B cell (primary cell): ENCODE measurements around the gene PATZ1. TPM values are rescaled to one million over a fixed set of nuclear protein-coding genes. Genes with fewer than 3 reads are reported as not detected.
A peak's percentile ranks its signal among the peaks of the same experiment; 100 is the strongest.

Experiments used
- ATAC-seq: fragments of 200-7000 bp; cut with Tn5 transposase; one replicate; pipeline ENCODE4 v1.10.0; 2021; ENCODE audit warnings: low read depth, mild to moderate bottlenecking, moderate number of reproducible peaks, moderate library complexity
- CTCF ChIA-PET: fragments of 350-600 bp; sonication (Branson Sonifier 250); formaldehyde crosslinking; loops from one replicate; lab custom pipeline; 2021; ENCODE audit warnings: antibody characterized with exemption, inconsistent platforms; lab: Charles Lee
- POLR2A ChIA-PET: fragments of 350-600 bp; sonication (Branson Sonifier 250); formaldehyde crosslinking; loops from one replicate; lab custom pipeline; 2021; ENCODE audit warnings: antibody characterized with exemption; lab: Charles Lee
- DNase-seq: peaks from one replicate; pipeline ENCODE4 v3.0.0; 2013
- H2AFZ ChIP-seq: 2 replicates; pipeline ENCODE4 v1.6.1; 2012; ENCODE audit warnings: mild to moderate bottlenecking, low read depth, low read length; ENCODE audit not compliant: insufficient read depth, poor library complexity, severe bottlenecking
- H3K27ac ChIP-seq, 2 donors: 1 replicate in 1 of 2; 2 replicates in 1 of 2; pipeline ENCODE4 v1.5.1; 2012 to 2013; ENCODE audit warnings: low read length in 2 of 2, mild to moderate bottlenecking in 2 of 2, moderate library complexity in 1 of 2
- H3K27me3 ChIP-seq, 4 experiments: fragments of 200-600 bp in 1 of 4; sonication (generic) in 1 of 4; replicated peaks in 1 of 4; 1 replicate in 2 of 4; 2 replicates in 2 of 4; pipeline versions ENCODE4 v1.6.1 to v1.7.0; 2013 to 2016; ENCODE audit warnings: low read length in 3 of 4, mild to moderate bottlenecking in 2 of 4, mixed read lengths in 1 of 4, moderate library complexity in 1 of 4; ENCODE audit not compliant: insufficient read depth in 4 of 4, control insufficient read depth in 3 of 4; ENCODE audit errors: control extremely low read depth in 1 of 4
- H3K36me3 ChIP-seq, 2 experiments: replicated peaks in 1 of 2; 1 replicate in 1 of 2; 2 replicates in 1 of 2; pipeline versions ENCODE4 v1.6.1 to v1.7.1; 2013; ENCODE audit warnings: low read length in 1 of 2; ENCODE audit not compliant: insufficient read depth in 2 of 2, control insufficient read depth in 1 of 2; ENCODE audit errors: control extremely low read depth in 1 of 2, extremely low read depth in 1 of 2
- H3K4me1 ChIP-seq, 2 donors: fragments of 200-600 bp in 1 of 2; sonication (generic) in 1 of 2; 1 replicate in 1 of 2; 2 replicates in 1 of 2; pipeline versions ENCODE4 v1.5.1 to v1.6.1; 2013 to 2017; ENCODE audit warnings: low read length in 2 of 2; ENCODE audit not compliant: control insufficient read depth in 2 of 2, insufficient read depth in 2 of 2
- H3K4me2 ChIP-seq: replicated peaks from 2 replicates; pipeline ENCODE3; 2012; ENCODE audit warnings: mild to moderate bottlenecking, low read depth, low read length; ENCODE audit not compliant: poor library complexity, severe bottlenecking
- H3K4me3 ChIP-seq, 5 experiments: fragments of 200-600 bp in 1 of 5; sonication (generic) in 1 of 5; 1 replicate in 3 of 5; 2 replicates in 2 of 5; pipeline versions ENCODE4 v1.5.1 to v1.7.0; 2011 to 2016; ENCODE audit warnings: low read length in 4 of 5, mild to moderate bottlenecking in 4 of 5, low read depth in 2 of 5, control low read depth in 1 of 5, moderate library complexity in 1 of 5; ENCODE audit not compliant: insufficient read depth in 1 of 5; ENCODE audit errors: control extremely low read depth in 1 of 5, extremely low read depth in 1 of 5
- H3K79me2 ChIP-seq: fragments of 200-600 bp; sonication (generic); one replicate; pipeline ENCODE4 v1.6.0; 2016; ENCODE audit warnings: low read length; ENCODE audit not compliant: control insufficient read depth, insufficient read depth
- H3K9ac ChIP-seq: fragments of 200-600 bp; sonication (generic); 2 replicates; pipeline ENCODE4 v1.6.1; 2017; ENCODE audit warnings: mild to moderate bottlenecking, low read length, moderate library complexity
- H3K9me3 ChIP-seq, 3 donors: one replicate each; pipeline versions ENCODE4 v1.6.1 to v1.7.1; 2013; ENCODE audit warnings: low read length in 2 of 3; ENCODE audit not compliant: control insufficient read depth in 2 of 3, insufficient read depth in 1 of 3; ENCODE audit errors: control extremely low read depth in 1 of 3
- H4K20me1 ChIP-seq: 2 replicates; pipeline ENCODE4 v1.6.0; 2012; ENCODE audit warnings: mild to moderate bottlenecking, low read length; ENCODE audit not compliant: insufficient read depth, control insufficient read depth, poor library complexity, severe bottlenecking
- H3K27ac Mint-ChIP-seq: one replicate; pipeline ENCODE4 v1.8.0; 2021; ENCODE audit warnings: mixed read lengths
- H3K27me3 Mint-ChIP-seq: one replicate; pipeline ENCODE4 v1.8.0; 2021; ENCODE audit warnings: mixed read lengths
- H3K4me1 Mint-ChIP-seq: one replicate; pipeline ENCODE4 v1.8.0; 2021; ENCODE audit warnings: mixed read lengths
- H3K4me3 Mint-ChIP-seq: one replicate; pipeline ENCODE4 v1.8.0; 2021; ENCODE audit warnings: mixed read lengths
- H3K9me3 Mint-ChIP-seq: one replicate; pipeline ENCODE4 v1.8.0; 2022; ENCODE audit warnings: mixed read lengths; ENCODE audit not compliant: insufficient read depth
- CTCF ChIP-seq: fragments of 200-600 bp; IDR thresholded peaks from one replicate; pipeline ENCODE4 v1.8.0; 2022; ENCODE audit warnings: antibody characterized with exemption, mild to moderate bottlenecking
- EZH2 ChIP-seq: IDR thresholded peaks from 2 replicates; pipeline ENCODE4 v1.6.1; 2012; ENCODE audit warnings: borderline replicate concordance, low read depth, mild to moderate bottlenecking, moderate library complexity, low read length; ENCODE audit not compliant: insufficient read depth, poor library complexity, severe bottlenecking
- WGBS: methylation state at CpG from one replicate; pipeline ENCODE4 v1.1.5; 2013; ENCODE audit warnings: missing lambda C conversion rate; ENCODE audit not compliant: insufficient coverage; 5-methylcytosine and 5-hydroxymethylcytosine counted together
- intact Hi-C: fragments of 100-400 bp; cut with micrococcal nuclease; formaldehyde crosslinking; loops from one replicate; pipeline ENCODE4 v1.10.0; 2022
- polyA plus RNA-seq: library from polyadenylated mRNA; depleted of rRNA; stranded (reverse); fragments of >200 nt; gene quantifications from 2 replicates; pipeline ENCODE4 v1.2.3, GENCODE V29; 2012
- total RNA-seq, 2 donors: library from RNA; stranded (reverse); fragments of 120-200 nt in 1 of 2; gene quantifications; 1 replicate in 1 of 2; 2 replicates in 1 of 2; pipeline versions ENCODE4 v1.2.3 to v1.2.4, GENCODE V29; 2013 to 2022

PATZ1 gene
- total and polyA plus RNA-seq, 2 donors (not counting 1 experiment from before 2014, with no cell fraction given) = 35.1 to 47.4 TPM

GRCh38 chr22:31342389-31343140, 3.6 kb downstream of the PATZ1 start:
- 85% methylated on average over 11 of the region's 16 CpGs for WGBS
- peaks cover 67% of the 10 kb centered on the region for H3K4me1 Mint-ChIP-seq
- H2AFZ ChIP-seq = no peak overlapping the region
- no peak overlapping the region for H3K4me3 ChIP-seq
- H3K9me3 Mint-ChIP-seq = no peaks in the 10 kb centered on the region
- TF ChIP-seq CTCF = no peak
- no peak for TF ChIP-seq EZH2
- H3K27me3 Mint-ChIP-seq = no peaks in the 10 kb centered on the region
- peaks cover 77% of the 10 kb centered on the region for H3K79me2 ChIP-seq
- H3K4me2 ChIP-seq = peak overlapping the region; percentile 99
- POLR2A ChIA-PET = interaction anchor here (0.6 to 1.3 kb wide), 2 partner anchors 50 to 413 kb away, joined by 3 read pairs; partner anchors contain the start of gene PIK3IP1
- peak overlapping the region; percentile 38 for H3K27ac Mint-ChIP-seq
- peak overlapping the region; percentile 51 for H3K4me3 Mint-ChIP-seq
- intact Hi-C loops = loop anchor here (10.0 kb wide), 1 partner anchor 678 kb away; the partner anchor contains the start of gene DUSP18
- no peaks in the 10 kb centered on the region for H3K27me3 ChIP-seq
- no peak overlapping the region for H3K9ac ChIP-seq
- peaks cover 0 to 59% of the 10 kb centered on the region in 2 experiments for H3K36me3 ChIP-seq
- peak overlapping the region in 1 of 2 donors; percentile 44 for H3K27ac ChIP-seq
- H3K9me3 ChIP-seq = no peaks in the 10 kb centered on the region
- no peak for DNase-seq
- H4K20me1 ChIP-seq = peaks cover 80% of the 10 kb centered on the region
- CTCF ChIA-PET = interaction anchor here (0.6 to 2.8 kb wide), 4 partner anchors 29 to 105 kb away, joined by 3 to 13 read pairs (median 4); partner anchors contain the start of gene PIK3IP1
- ATAC-seq = no peak
- peaks cover 32 to 56% of the 10 kb centered on the region in 2 donors for H3K4me1 ChIP-seq
